H7 (cell line): Measurements from ENCODE around the gene VSIG10L. TPM values are rescaled to one million over a fixed set of nuclear protein-coding genes. Genes with fewer than 3 reads are reported as not detected.

ENCODE experiments used
- DNase-seq: peaks from one replicate; pipeline ENCODE4 v3.0.0; 2012
- H3K27me3 ChIP-seq: 2 replicates; pipeline ENCODE4 v1.6.0; 2011; ENCODE audit warnings: mild to moderate bottlenecking, low read length; ENCODE audit not compliant: control insufficient read depth, insufficient read depth
- H3K36me3 ChIP-seq: replicated peaks from 2 replicates; pipeline ENCODE4 v1.5.1; 2011; ENCODE audit warnings: low read length; ENCODE audit not compliant: control insufficient read depth, insufficient read depth
- H3K4me3 ChIP-seq: 2 replicates; pipeline ENCODE4 v1.5.1; 2011; ENCODE audit warnings: low read depth, mild to moderate bottlenecking, control low read depth, low read length, moderate library complexity; ENCODE audit not compliant: insufficient read depth
- total RNA-seq: library from RNA; depleted of rRNA; stranded (reverse); fragments of >200 nt; shearing (Covaris generic); gene quantifications from 2 replicates; pipeline ENCODE4 v1.2.3, GENCODE V29; 2014

The VSIG10L gene
- total RNA-seq, 1 experiment from 2014 or later: 9.6 TPM

GRCh38 chr19:51321799-51322198 is 20.1 kb downstream of the VSIG10L start:
- H3K27me3 ChIP-seq: peaks cover 2% of the 10 kb centered on the region; the same call in 1 of the 2 replicates
- DNase-seq: peak; percentile 30
- no peaks in the 10 kb centered on the region; the same call in 1 of the 2 replicates for H3K36me3 ChIP-seq
- no peak overlapping the region for H3K4me3 ChIP-seq

- Histone ChIP-seq H3K27me3 (no peaks in the 10 kb centered on the region), H3K4me3 (no peak overlapping the region), H3K36me3 (no peaks in the 10 kb centered on the region; the same call in 1 of the 2 replicates)
- DNase-seq: peak; percentile 61
These were observed 21.7 kb downstream of the VSIG10L start for GRCh38 chr19:51320280-51320657.

GRCh38 chr19:51319649-51320279 is 22.2 kb downstream of the VSIG10L start:
- Histone ChIP-seq H3K4me3 (no peak overlapping the region), H3K27me3 (no peaks in the 10 kb centered on the region), H3K36me3 (no peaks in the 10 kb centered on the region; the same call in 1 of the 2 replicates)
- DNase-seq: no peak

GRCh38 chr19:51318687-51319648 is 23.0 kb downstream of the VSIG10L start:
- H3K4me3 ChIP-seq: no peak overlapping the region
- no peaks in the 10 kb centered on the region for H3K27me3 ChIP-seq
- no peaks in the 10 kb centered on the region for H3K36me3 ChIP-seq
- DNase-seq: peak; percentile 68

- H3K36me3 ChIP-seq: 0 out of 2 replicates have a peak, but pooled peaks cover 1% of the 10 kb centered on the region
- H3K27me3 ChIP-seq: no peaks in the 10 kb centered on the region
- no peak for DNase-seq
- H3K4me3 ChIP-seq: no peak overlapping the region
These were observed 24.0 kb downstream of the VSIG10L start for GRCh38 chr19:51317968-51318367.

GRCh38 chr19:51317376-51317775 is 24.6 kb downstream of the VSIG10L start:
- no peaks in the 10 kb centered on the region; the same call in 1 of the 2 replicates for H3K27me3 ChIP-seq
- no peak overlapping the region for H3K4me3 ChIP-seq
- H3K36me3 ChIP-seq: 0 out of 2 replicates have a peak, but pooled peaks cover 1% of the 10 kb centered on the region
- DNase-seq: no peak

GRCh38 chr19:51316688-51317087 is 25.3 kb downstream of the VSIG10L start:
- H3K36me3 ChIP-seq: 0 out of 2 replicates have a peak, but pooled peaks cover 1% of the 10 kb centered on the region
- H3K4me3 ChIP-seq: no peak overlapping the region
- peak; percentile 76 for DNase-seq
- no peaks in the 10 kb centered on the region; the same call in 1 of the 2 replicates for H3K27me3 ChIP-seq

- Histone ChIP-seq H3K4me3 (peak within 1 kb of the TSS; percentile 60), H3K27me3 (no peaks in the 10 kb centered on the region; the same call in 1 of the 2 replicates)
- DNase-seq: peak; percentile 99
These were observed 30.3 kb downstream of the VSIG10L start, which contains the start of gene IGLON5 for GRCh38 chr19:51311351-51312257. TSS of gene IGLON5 (plus strand) at chr19:51311644. CDS start at chr19:51311848, 204 bp downstream.

GRCh38 chr19:51305479-51305878 is 36.5 kb downstream of the VSIG10L start:
- Histone ChIP-seq H3K27me3 (no peaks in the 10 kb centered on the region; the same call in 1 of the 2 replicates), H3K4me3 (no peak overlapping the region), H3K36me3 (no peaks in the 10 kb centered on the region)
- no peak for DNase-seq

More at GRCh38 chr19:51311351-51312257, 30.3 kb downstream of the VSIG10L start, which contains the start of gene IGLON5:
- 0 out of 2 replicates have a peak, but pooled peaks cover 1% of the 10 kb centered on the region for H3K36me3 ChIP-seq

GRCh38 chr19:51301266-51301665 is 40.7 kb downstream of the VSIG10L start:
- Histone ChIP-seq H3K36me3 (no peaks in the 10 kb centered on the region), H3K27me3 (no peaks in the 10 kb centered on the region), H3K4me3 (no peak overlapping the region)
- no peak for DNase-seq

GRCh38 chr19:51297406-51297805 is 44.5 kb downstream of the VSIG10L start:
- DNase-seq: no peak
- Histone ChIP-seq H3K27me3 (no peaks in the 10 kb centered on the region), H3K4me3 (no peak overlapping the region), H3K36me3 (no peaks in the 10 kb centered on the region)

- no peak overlapping the region for H3K4me3 ChIP-seq
- H3K36me3 ChIP-seq: no peaks in the 10 kb centered on the region
- peak; percentile 81 for DNase-seq
- H3K27me3 ChIP-seq: no peaks in the 10 kb centered on the region
These were observed 45.4 kb downstream of the VSIG10L start for GRCh38 chr19:51296336-51297093.

GRCh38 chr19:51295382-51296126 is 46.4 kb downstream of the VSIG10L start:
- Histone ChIP-seq H3K36me3 (no peaks in the 10 kb centered on the region), H3K4me3 (no peak overlapping the region), H3K27me3 (no peaks in the 10 kb centered on the region)
- DNase-seq: peak; percentile 72
